ENCODE results near the gene WIPF1.

WIPF1 gene

GRCh38 chr2:174585146-174585545 lies 12.5 kb downstream of the WIPF1 start:
- FAIRE-seq (no peak), DNase-seq (ENCODE audit: insufficient read length) (no peak)
- no peak for TF ChIP-seq POLR2AphosphoS5 (IDR thresholded peaks at IDR 0.05; ENCODE audit: low read depth, low read length)
- no peak for TF ChIP-seq POLR2A (IDR thresholded peaks at IDR 0.05; ENCODE audit: low read depth, low read length)
- TF ChIP-seq TAF1 (IDR thresholded peaks at IDR 0.05; ENCODE audit: borderline replicate concordance, low read depth, low read length) = no peak

GRCh38 chr2:174581491-174581890 lies 16.1 kb downstream of the WIPF1 start:
- DNase-seq (ENCODE audit: insufficient read length) = no peak
- no peak for FAIRE-seq
- TF ChIP-seq POLR2AphosphoS5 (IDR thresholded peaks at IDR 0.05; ENCODE audit: low read depth, low read length) = no peak
- TF ChIP-seq TAF1 (IDR thresholded peaks at IDR 0.05; ENCODE audit: borderline replicate concordance, low read depth, low read length) = no peak
- TF ChIP-seq POLR2A (IDR thresholded peaks at IDR 0.05; ENCODE audit: low read depth, low read length) = no peak

GRCh38 chr2:174580951-174581350 lies 16.7 kb downstream of the WIPF1 start:
- DNase-seq (ENCODE audit: insufficient read length) (no peak), FAIRE-seq (no peak)
- TF ChIP-seq TAF1 (IDR thresholded peaks at IDR 0.05; ENCODE audit: borderline replicate concordance, low read depth, low read length) (no peak), POLR2AphosphoS5 (IDR thresholded peaks at IDR 0.05; ENCODE audit: low read depth, low read length) (no peak), POLR2A (IDR thresholded peaks at IDR 0.05; ENCODE audit: low read depth, low read length) (no peak)

- TF ChIP-seq POLR2AphosphoS5 (IDR thresholded peaks at IDR 0.05; ENCODE audit: low read depth, low read length) (no peak), POLR2A (IDR thresholded peaks at IDR 0.05; ENCODE audit: low read depth, low read length) (no peak), TAF1 (IDR thresholded peaks at IDR 0.05; ENCODE audit: borderline replicate concordance, low read depth, low read length) (no peak)
- DNase-seq (ENCODE audit: insufficient read length) = no peak
- FAIRE-seq = no peak
These were observed 19.5 kb downstream of the WIPF1 start for GRCh38 chr2:174577967-174578589.

GRCh38 chr2:174575124-174575776 lies 22.4 kb downstream of the WIPF1 start:
- DNase-seq (ENCODE audit: insufficient read length) (no peak), FAIRE-seq (peak; percentile 27)
- TF ChIP-seq POLR2A (IDR thresholded peaks at IDR 0.05; ENCODE audit: low read depth, low read length) (no peak), TAF1 (IDR thresholded peaks at IDR 0.05; ENCODE audit: borderline replicate concordance, low read depth, low read length) (no peak)

GRCh38 chr2:174574657-174575056 lies 22.9 kb downstream of the WIPF1 start:
- no peak for DNase-seq (ENCODE audit: insufficient read length)

GRCh38 chr2:174573621-174574081 lies 24.0 kb downstream of the WIPF1 start:
- no peak for FAIRE-seq
- TF ChIP-seq TAF1 (IDR thresholded peaks at IDR 0.05; ENCODE audit: borderline replicate concordance, low read depth, low read length) (no peak), POLR2AphosphoS5 (IDR thresholded peaks at IDR 0.05; ENCODE audit: low read depth, low read length) (no peak), POLR2A (IDR thresholded peaks at IDR 0.05; ENCODE audit: low read depth, low read length) (no peak)
- no peak for DNase-seq (ENCODE audit: insufficient read length)

More at GRCh38 chr2:174574657-174575056, 22.9 kb downstream of the WIPF1 start:
- no peak for FAIRE-seq
- TF ChIP-seq POLR2AphosphoS5 (IDR thresholded peaks at IDR 0.05; ENCODE audit: low read depth, low read length) (no peak), POLR2A (IDR thresholded peaks at IDR 0.05; ENCODE audit: low read depth, low read length) (no peak), TAF1 (IDR thresholded peaks at IDR 0.05; ENCODE audit: borderline replicate concordance, low read depth, low read length) (no peak)

GRCh38 chr2:174572556-174572955 lies 25.0 kb downstream of the WIPF1 start:
- FAIRE-seq (no peak), DNase-seq (ENCODE audit: insufficient read length) (no peak)
- TF ChIP-seq POLR2A (IDR thresholded peaks at IDR 0.05; ENCODE audit: low read depth, low read length) = no peak
- no peak for TF ChIP-seq TAF1 (IDR thresholded peaks at IDR 0.05; ENCODE audit: borderline replicate concordance, low read depth, low read length)
- TF ChIP-seq POLR2AphosphoS5 (IDR thresholded peaks at IDR 0.05; ENCODE audit: low read depth, low read length) = no peak

- FAIRE-seq = no peak
- TF ChIP-seq POLR2A (IDR thresholded peaks at IDR 0.05; ENCODE audit: low read depth, low read length) = no peak
- TF ChIP-seq TAF1 (IDR thresholded peaks at IDR 0.05; ENCODE audit: borderline replicate concordance, low read depth, low read length) = no peak
- no peak for TF ChIP-seq POLR2AphosphoS5 (IDR thresholded peaks at IDR 0.05; ENCODE audit: low read depth, low read length)
- no peak for DNase-seq (ENCODE audit: insufficient read length)
These were observed 25.8 kb downstream of the WIPF1 start for GRCh38 chr2:174571669-174572323.

- DNase-seq (ENCODE audit: insufficient read length) (no peak), FAIRE-seq (no peak)
- no peak for TF ChIP-seq POLR2AphosphoS5 (IDR thresholded peaks at IDR 0.05; ENCODE audit: low read depth, low read length)
- TF ChIP-seq TAF1 (IDR thresholded peaks at IDR 0.05; ENCODE audit: borderline replicate concordance, low read depth, low read length) = no peak
- no peak for TF ChIP-seq POLR2A (IDR thresholded peaks at IDR 0.05; ENCODE audit: low read depth, low read length)
These were observed 27.2 kb downstream of the WIPF1 start for GRCh38 chr2:174570318-174570958.

- FAIRE-seq = no peak
- TF ChIP-seq TAF1 (IDR thresholded peaks at IDR 0.05; ENCODE audit: borderline replicate concordance, low read depth, low read length) = no peak
- TF ChIP-seq POLR2A (IDR thresholded peaks at IDR 0.05; ENCODE audit: low read depth, low read length) = no peak
- no peak for TF ChIP-seq POLR2AphosphoS5 (IDR thresholded peaks at IDR 0.05; ENCODE audit: low read depth, low read length)
These were observed 27.9 kb downstream of the WIPF1 start for GRCh38 chr2:174569678-174570077.

More at GRCh38 chr2:174569678-174570077, 27.9 kb downstream of the WIPF1 start:
- DNase-seq (ENCODE audit: insufficient read length) = no peak
